GM12878 (cell line): Measurements from ENCODE around the gene RFX1.

Experiments used
- ATF3 ChIP-seq: IDR thresholded peaks from 2 replicates; pipeline ENCODE4 v1.6.1; 2011; ENCODE audit warnings: low read depth, mild to moderate bottlenecking, low read length, moderate library complexity, borderline replicate concordance; ENCODE audit errors: extremely low read depth
- CEBPZ ChIP-seq: fragments of 150-350 bp; IDR thresholded peaks from 2 replicates; pipeline ENCODE4 v1.6.1; 2016; ENCODE audit warnings: low read depth, low read length
- CTCF ChIP-seq, 3 experiments: IDR thresholded peaks in 2 of 3; conservative IDR thresholded peaks in 1 of 3; 2 replicates each; pipeline ENCODE4 v1.5.1; 2011; ENCODE audit warnings: low read depth in 3 of 3, low read length in 3 of 3, mild to moderate bottlenecking in 3 of 3, control low read depth in 2 of 3, moderate library complexity in 2 of 3, inconsistent platforms in 1 of 3, mixed read lengths in 1 of 3; ENCODE audit not compliant: control insufficient read depth in 2 of 3, insufficient read depth in 1 of 3; ENCODE audit errors: extremely low read depth in 1 of 3
- EZH2 ChIP-seq: IDR thresholded peaks from 2 replicates; pipeline ENCODE4 v1.6.1; 2012; ENCODE audit warnings: low read depth, mild to moderate bottlenecking, control low read depth, inconsistent platforms, low read length, borderline replicate concordance; ENCODE audit not compliant: control insufficient read depth
- FOXM1 ChIP-seq: IDR thresholded peaks from 2 replicates; pipeline ENCODE4 v1.6.1; 2012; ENCODE audit warnings: low read depth, mild to moderate bottlenecking, inconsistent platforms, low read length, moderate library complexity
- MYC ChIP-seq: IDR thresholded peaks from 2 replicates; pipeline ENCODE4 v1.6.1; 2011; ENCODE audit warnings: mild to moderate bottlenecking, low read length, moderate library complexity, inconsistent platforms; ENCODE audit not compliant: insufficient read depth, insufficient replicate concordance, insufficient read length, severe bottlenecking
- RFX5 ChIP-seq: IDR thresholded peaks from 2 replicates; pipeline ENCODE4 v1.6.1; 2011; ENCODE audit warnings: low read depth, low read length, improper control_type of control experiment
- SKIL ChIP-seq: fragments of 450-650 bp; IDR thresholded peaks from 2 replicates; pipeline ENCODE4 v1.6.1; 2017; ENCODE audit warnings: mild to moderate bottlenecking, low read depth, inconsistent platforms; ENCODE audit not compliant: poor library complexity, severe bottlenecking
- SP1 ChIP-seq: IDR thresholded peaks from one replicate; pipeline ENCODE4 v1.6.1; 2011; ENCODE audit warnings: low read depth, low read length
- ZNF384 ChIP-seq: IDR thresholded peaks from 2 replicates; pipeline ENCODE4 v1.6.1; 2012; ENCODE audit warnings: low read depth, mild to moderate bottlenecking, low read length, improper control_type of control experiment, borderline replicate concordance
- ZNF622 ChIP-seq: fragments of 450-650 bp; IDR thresholded peaks from 2 replicates; pipeline ENCODE4 v1.6.1; 2017; ENCODE audit warnings: mild to moderate bottlenecking, inconsistent platforms

- TF ChIP-seq MYC (no peak), ZNF622 (no peak), EZH2 (no peak), ATF3 (no peak), SKIL (no peak), ZNF384 (no peak), RFX5 (no peak), SP1 (no peak), CEBPZ (no peak), CTCF (IDR thresholded peaks at IDR 0.05 in 2 of 3, conservative IDR thresholded peaks at IDR 0.05 in 1 of 3; ENCODE audit: control insufficient read depth in 2 of 3, extremely low read depth in 1 of 3, insufficient read depth in 1 of 3, low read depth in 3 of 3, low read length in 3 of 3) (no peak), FOXM1 (no peak)
These were observed 29.6 kb upstream of the RFX1 start for GRCh38 chr19:14035706-14036105.
